ENCODE data around the gene EI24. TPM values are rescaled to one million over a fixed set of nuclear protein-coding genes. Genes with fewer than 3 reads are reported as not detected.

Gene EI24
- total and polyA plus RNA-seq, 2 donors from 2014 or later, result 63.3 to 69.1 TPM

- Histone ChIP-seq H3K9ac (ENCODE audit: low read length in 3 of 3) (no peak overlapping the region), H3K27me3 (ENCODE audit: control insufficient read depth, insufficient read depth, low read length) (no peaks in the 10 kb centered on the region), H3K9me3 (ENCODE audit: control insufficient read depth in 2 of 3, insufficient read depth in 1 of 3, low read length in 3 of 3) (no peaks in the 10 kb centered on the region), H3K4me1 (ENCODE audit: control insufficient read depth in 2 of 3, insufficient read depth in 2 of 3, low read depth in 1 of 3, low read length in 3 of 3) (no peaks in the 10 kb centered on the region), H3K4me3 (ENCODE audit: low read length in 3 of 3) (no peak overlapping the region), H3K27ac (ENCODE audit: low read depth in 2 of 2, low read length in 2 of 2) (no peak overlapping the region), H3K36me3 (ENCODE audit: control insufficient read depth in 2 of 3, insufficient read depth in 3 of 3, low read length in 3 of 3) (no peaks in the 10 kb centered on the region)
- FAIRE-seq (no peak), DNase-seq (peak in 2 of 5 donors; percentile 4 to 5)
- intact Hi-C loops (cut with DNase I), result no loop called here
- no peak for TF ChIP-seq CTCF (IDR thresholded peaks at IDR 0.05; ENCODE audit: borderline replicate concordance, extremely low read depth, insufficient read depth)
These were observed 6.8 kb upstream of the EI24 start for GRCh38 chr11:125562430-125562829.

- Histone ChIP-seq H3K4me1 (ENCODE audit: control insufficient read depth in 2 of 3, insufficient read depth in 2 of 3, low read depth in 1 of 3, low read length in 3 of 3) (no peaks in the 10 kb centered on the region), H3K9ac (ENCODE audit: low read length in 3 of 3) (no peak overlapping the region), H3K4me3 (ENCODE audit: low read length in 3 of 3) (no peak overlapping the region), H3K9me3 (ENCODE audit: control insufficient read depth in 2 of 3, insufficient read depth in 1 of 3, low read length in 3 of 3) (no peaks in the 10 kb centered on the region), H3K27ac (ENCODE audit: low read depth in 2 of 2, low read length in 2 of 2) (no peak overlapping the region), H3K27me3 (ENCODE audit: control insufficient read depth, insufficient read depth, low read length) (no peaks in the 10 kb centered on the region), H3K36me3 (ENCODE audit: control insufficient read depth in 2 of 3, insufficient read depth in 3 of 3, low read length in 3 of 3) (no peaks in the 10 kb centered on the region)
- no peak for FAIRE-seq
- intact Hi-C loops (cut with DNase I), result no loop called here
- TF ChIP-seq CTCF (IDR thresholded peaks at IDR 0.05; ENCODE audit: borderline replicate concordance, extremely low read depth, insufficient read depth), result no peak
- DNase-seq, result no peak
These were observed 4.9 kb upstream of the EI24 start for GRCh38 chr11:125564357-125564756.

GRCh38 chr11:125566235-125566634, 3.0 kb upstream of the EI24 start:
- Histone ChIP-seq H3K27me3 (ENCODE audit: control insufficient read depth, insufficient read depth, low read length) (no peaks in the 10 kb centered on the region), H3K9me3 (ENCODE audit: control insufficient read depth in 2 of 3, insufficient read depth in 1 of 3, low read length in 3 of 3) (no peaks in the 10 kb centered on the region), H3K27ac (ENCODE audit: low read depth in 2 of 2, low read length in 2 of 2) (no peak overlapping the region), H3K9ac (ENCODE audit: low read length in 3 of 3) (no peak overlapping the region), H3K4me3 (ENCODE audit: low read length in 3 of 3) (no peak overlapping the region), H3K36me3 (ENCODE audit: control insufficient read depth in 2 of 3, insufficient read depth in 3 of 3, low read length in 3 of 3) (no peaks in the 10 kb centered on the region), H3K4me1 (ENCODE audit: control insufficient read depth in 2 of 3, insufficient read depth in 2 of 3, low read depth in 1 of 3, low read length in 3 of 3) (peaks cover 0 to 7% (median 3%) of the 10 kb centered on the region in 3 donors)
- DNase-seq, result no peak
- intact Hi-C loops (cut with DNase I), result no loop called here
- no peak for TF ChIP-seq CTCF (IDR thresholded peaks at IDR 0.05; ENCODE audit: borderline replicate concordance, extremely low read depth, insufficient read depth)
- FAIRE-seq, result no peak
